GM23338 (cell line): ENCODE results near the gene TCERG1L. TPM values are rescaled to one million over a fixed set of nuclear protein-coding genes. Genes with fewer than 3 reads are reported as not detected.

ENCODE experiments used
- ATAC-seq: fragments of 200-7000 bp; cut with Tn5 transposase; 3 replicates; pipeline ENCODE4 v1.9.1; 2020
- DNase-seq: peaks from one replicate; pipeline ENCODE4 v3.0.0-alpha.2; 2015; ENCODE audit warnings: low spot score
- H2AFZ ChIP-seq: fragments of 200-600 bp; sonication (generic); 2 replicates; pipeline ENCODE4 v1.8.0; 2016; ENCODE audit warnings: antibody characterized with exemption, mild to moderate bottlenecking, moderate library complexity
- H3F3A ChIP-seq: fragments of 200-600 bp; sonication (generic); replicated peaks from 2 replicates; pipeline ENCODE4 v1.8.0; 2017; ENCODE audit warnings: antibody characterized with exemption, mixed run types, low read depth
- H3K27ac ChIP-seq: fragments of 200-600 bp; sonication (generic); 2 replicates; pipeline ENCODE4 v1.6.1; 2016; ENCODE audit warnings: low read depth
- H3K27me3 ChIP-seq: fragments of 200-600 bp; sonication (generic); 2 replicates; pipeline ENCODE4 v1.8.0; 2016; ENCODE audit warnings: mild to moderate bottlenecking, mixed run types, moderate library complexity; ENCODE audit not compliant: insufficient read depth
- H3K36me3 ChIP-seq: fragments of 200-600 bp; sonication (generic); 2 replicates; pipeline ENCODE4 v1.8.0; 2016; ENCODE audit warnings: mild to moderate bottlenecking; ENCODE audit not compliant: insufficient read depth
- H3K4me1 ChIP-seq: fragments of 200-600 bp; sonication (generic); 2 replicates; pipeline ENCODE4 v1.8.0; 2016; ENCODE audit warnings: mild to moderate bottlenecking, moderate library complexity; ENCODE audit not compliant: insufficient read depth
- H3K4me2 ChIP-seq: fragments of 200-600 bp; sonication (generic); 2 replicates; pipeline ENCODE4 v1.7.1; 2017; ENCODE audit warnings: mixed run types
- H3K4me3 ChIP-seq: fragments of 200-600 bp; sonication (generic); 2 replicates; pipeline ENCODE4 v1.6.1; 2016; ENCODE audit warnings: mixed run types
- H3K79me2 ChIP-seq: fragments of 200-600 bp; sonication (generic); replicated peaks from 2 replicates; pipeline ENCODE4 v1.8.0; 2017; ENCODE audit warnings: mild to moderate bottlenecking; ENCODE audit not compliant: insufficient read depth
- H3K9me2 ChIP-seq: fragments of 200-600 bp; sonication (generic); 2 replicates; pipeline ENCODE4 v1.8.0; 2017; ENCODE audit not compliant: insufficient read depth
- H4K20me1 ChIP-seq: fragments of 200-600 bp; sonication (generic); replicated peaks from 2 replicates; pipeline ENCODE4 v1.8.0; 2017; ENCODE audit warnings: mild to moderate bottlenecking; ENCODE audit not compliant: insufficient read depth
- H3K27ac Mint-ChIP-seq: 2 replicates; pipeline ENCODE4 v1.8.0; 2020; ENCODE audit warnings: inconsistent platforms, mild to moderate bottlenecking, moderate library complexity, mixed read lengths
- H3K27me3 Mint-ChIP-seq: 3 replicates; pipeline ENCODE4 v1.8.0; 2022; ENCODE audit warnings: low read depth, mild to moderate bottlenecking, moderate library complexity, mixed read lengths, inconsistent platforms; ENCODE audit not compliant: insufficient read depth, poor library complexity
- H3K36me3 Mint-ChIP-seq: 3 replicates; pipeline ENCODE4 v1.8.0; 2021; ENCODE audit warnings: low read depth, mild to moderate bottlenecking, inconsistent platforms, moderate library complexity, mixed read lengths
- H3K4me1 Mint-ChIP-seq: 3 replicates; pipeline ENCODE4 v1.8.0; 2020; ENCODE audit warnings: mild to moderate bottlenecking, inconsistent platforms, mixed read lengths
- H3K4me3 Mint-ChIP-seq: 3 replicates; pipeline ENCODE4 v1.8.0; 2021; ENCODE audit warnings: moderate library complexity, mild to moderate bottlenecking, inconsistent platforms, mixed read lengths
- H3K9me3 Mint-ChIP-seq: 3 replicates; pipeline ENCODE4 v1.8.0; 2020; ENCODE audit warnings: moderate library complexity, mild to moderate bottlenecking, inconsistent platforms, mixed read lengths
- CREB1 ChIP-seq: fragments of 250-450 bp; sonication (Bioruptor Pico); IDR thresholded peaks from 2 replicates; pipeline ENCODE4 v1.5.0; 2020; ENCODE audit warnings: low read depth, mild to moderate bottlenecking, moderate library complexity
- NANOG ChIP-seq: IDR thresholded peaks from 2 replicates; pipeline ENCODE4 v1.6.1; 2016; ENCODE audit warnings: antibody characterized with exemption, borderline replicate concordance
- REST ChIP-seq: IDR thresholded peaks from one replicate; pipeline ENCODE4 v1.6.1; 2018; ENCODE audit warnings: antibody characterized with exemption; ENCODE audit not compliant: unreplicated experiment
- STAT1 ChIP-seq: IDR thresholded peaks from one replicate; pipeline ENCODE4 v1.6.1; 2016; ENCODE audit warnings: antibody characterized with exemption; ENCODE audit not compliant: unreplicated experiment
- ZNF331 ChIP-seq: fragments of 250-450 bp; sonication (Bioruptor Pico); IDR thresholded peaks from 2 replicates; pipeline ENCODE4 v1.5.0; 2020; ENCODE audit warnings: low read depth, mild to moderate bottlenecking, moderate library complexity
- ZNF462 ChIP-seq: fragments of 250-450 bp; sonication (Bioruptor Pico); IDR thresholded peaks from 2 replicates; pipeline ENCODE4 v1.5.0; 2020; ENCODE audit warnings: mild to moderate bottlenecking, moderate library complexity
- polyA plus RNA-seq: library from polyadenylated mRNA; unstranded; fragments of >200 nt; fragmentation: Nextera tagmentation; extraction: Ambion mirVana; gene quantifications from 2 replicates; pipeline ENCODE4 v1.2.1, GENCODE V29; 2016
- total RNA-seq: library from RNA; depleted of rRNA; stranded (reverse); fragments of >200 nt; shearing (Covaris generic); gene quantifications from 2 replicates; pipeline ENCODE4 v1.2.3, GENCODE V29; 2014

Gene TCERG1L
- total and polyA plus RNA-seq, 2 experiments from 2014 or later, result 3.9 to 5.5 TPM

GRCh38 chr10:131205556-131205955, 106.0 kb downstream of the TCERG1L start:
- H3K79me2 ChIP-seq, result no peaks in the 10 kb centered on the region
- H3K27ac Mint-ChIP-seq, result no peak overlapping the region
- TF ChIP-seq STAT1, result no peak
- no peak for TF ChIP-seq NANOG
- no peak for TF ChIP-seq CREB1 (CRISPR knock-in tag)
- no peak for TF ChIP-seq ZNF331 (CRISPR knock-in tag)
- TF ChIP-seq ZNF462 (CRISPR knock-in tag), result no peak
- TF ChIP-seq REST, result no peak
- H3F3A ChIP-seq, result no peaks in the 10 kb centered on the region
- H3K9me2 ChIP-seq, result no peaks in the 10 kb centered on the region
- H3K36me3 ChIP-seq, result no peaks in the 10 kb centered on the region; the same call in 1 of the 2 replicates
- H2AFZ ChIP-seq, result no peak overlapping the region
- ATAC-seq, result no peak
- peaks cover 81% of the 10 kb centered on the region for H3K9me3 Mint-ChIP-seq
- no peaks in the 10 kb centered on the region for H3K4me1 Mint-ChIP-seq
- H3K36me3 Mint-ChIP-seq, result peaks cover 12% of the 10 kb centered on the region
- H3K27me3 ChIP-seq, result no peaks in the 10 kb centered on the region
- H3K27ac ChIP-seq, result no peak overlapping the region
- DNase-seq, result no peak
- H3K4me3 ChIP-seq, result no peak overlapping the region
- H3K4me2 ChIP-seq, result no peak overlapping the region
- no peak overlapping the region for H3K4me3 Mint-ChIP-seq
- H3K27me3 Mint-ChIP-seq, result peaks cover 1% of the 10 kb centered on the region
- H3K4me1 ChIP-seq, result no peaks in the 10 kb centered on the region
- H4K20me1 ChIP-seq, result no peaks in the 10 kb centered on the region
